ENCODE data around the gene CDK3. TPM values are rescaled to one million over a fixed set of nuclear protein-coding genes. Genes with fewer than 3 reads are reported as not detected.
"Not testable (repeated sequence)": the region's sequence is repeated elsewhere in the genome, so short reads cannot be mapped to it uniquely, and the experiment has no call there.

CDK3 gene
- total RNA-seq, 1 experiment from 2014 or later: 4.3 TPM

DNA sequence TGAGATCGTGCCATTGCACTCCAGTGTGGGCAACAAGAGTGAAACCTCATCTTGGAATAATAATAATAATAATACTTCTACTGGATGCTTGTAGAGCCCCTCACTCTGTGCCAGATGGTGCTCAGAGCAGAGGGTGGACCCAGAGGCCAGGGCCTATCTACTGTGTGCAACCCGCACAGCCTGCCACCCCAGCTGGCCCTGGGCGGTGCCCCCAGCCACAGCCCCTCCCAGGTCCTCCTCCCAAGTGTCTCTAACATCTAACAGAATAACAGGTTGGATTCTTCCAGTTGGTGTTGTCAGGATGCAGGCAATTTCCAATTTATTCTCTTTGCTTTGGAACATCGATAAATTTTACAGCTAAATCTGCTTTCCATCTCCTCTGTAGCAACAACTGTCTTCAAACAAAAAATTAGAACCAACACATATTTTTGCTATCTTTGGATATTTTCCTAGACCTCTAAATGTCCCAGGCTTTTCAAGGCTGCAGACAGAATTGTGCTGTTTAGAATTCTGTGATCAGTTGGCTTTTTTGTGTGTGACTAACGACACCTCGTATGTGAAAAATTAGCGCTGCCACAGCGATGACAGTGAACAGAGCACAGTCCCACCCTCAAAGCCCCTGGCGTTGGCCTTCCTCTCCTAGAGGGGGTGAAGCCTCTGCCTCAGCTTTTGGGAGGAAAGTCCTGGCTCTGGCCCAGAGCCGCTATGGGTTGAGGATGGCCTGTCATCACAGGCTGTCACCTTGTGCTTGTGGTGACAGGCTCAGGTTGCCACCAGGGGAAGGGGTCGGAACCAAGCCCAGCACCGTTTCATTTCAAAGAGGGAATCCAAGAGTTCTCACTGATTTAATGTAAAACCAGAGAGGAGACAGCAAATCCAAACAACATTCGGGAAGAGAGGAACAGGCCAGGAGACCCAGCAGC, 34.0 kb downstream of the CDK3 start:
- H3K4me3 ChIP-seq (ENCODE audit: insufficient read depth, low read depth, low read length): no peak overlapping the region
- H3K36me3 ChIP-seq (replicated peaks; ENCODE audit: control insufficient read depth, insufficient read depth, low read length): peaks cover 5% of the 10 kb centered on the region
- DNase-seq: no peak
- H3K27me3 ChIP-seq (ENCODE audit: control insufficient read depth, insufficient read depth, low read length): no peaks in the 10 kb centered on the region

DNA sequence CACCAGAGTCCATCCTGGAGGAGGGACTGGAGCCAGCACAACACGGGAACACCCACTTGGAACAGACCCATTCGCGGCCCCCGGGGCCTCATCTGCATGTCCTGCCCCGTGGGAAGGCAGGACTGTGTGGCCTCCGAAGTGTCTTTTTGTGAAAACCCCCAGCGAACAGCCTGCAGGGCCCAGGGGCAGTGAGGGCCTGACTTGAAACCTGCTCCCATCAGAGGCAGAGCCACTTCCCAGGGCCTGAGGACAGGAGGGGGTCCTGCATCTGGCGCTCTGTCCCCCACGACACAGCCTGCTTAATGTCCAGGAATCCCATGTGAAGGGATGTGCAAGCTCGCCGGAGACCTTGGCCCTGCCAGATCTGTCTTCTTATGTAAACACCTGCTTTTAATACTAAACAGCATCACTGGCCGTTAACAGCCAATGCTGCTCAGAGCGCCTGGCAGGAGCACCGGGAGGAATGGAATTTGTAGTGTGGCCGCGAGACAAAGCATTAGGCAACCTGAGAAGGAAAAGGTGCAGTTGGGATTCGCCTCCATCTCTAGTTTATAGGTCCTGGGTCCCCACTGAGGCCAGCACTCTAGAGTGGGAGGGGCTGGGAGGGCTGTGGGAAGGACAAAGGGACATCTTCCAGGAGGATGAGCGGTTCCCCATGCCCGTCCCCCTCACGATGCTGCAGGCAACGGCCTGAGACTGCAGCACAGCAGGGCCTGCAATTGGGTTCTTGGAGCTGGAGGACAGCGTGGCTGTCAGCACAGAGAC, 36.0 kb downstream of the CDK3 start:
- peak; percentile 81 for DNase-seq
- no peaks in the 10 kb centered on the region for H3K27me3 ChIP-seq (ENCODE audit: control insufficient read depth, insufficient read depth, low read length)
- no peak overlapping the region for H3K4me3 ChIP-seq (ENCODE audit: insufficient read depth, low read depth, low read length)
- H3K36me3 ChIP-seq (replicated peaks; ENCODE audit: control insufficient read depth, insufficient read depth, low read length): peaks cover 16% of the 10 kb centered on the region

DNA sequence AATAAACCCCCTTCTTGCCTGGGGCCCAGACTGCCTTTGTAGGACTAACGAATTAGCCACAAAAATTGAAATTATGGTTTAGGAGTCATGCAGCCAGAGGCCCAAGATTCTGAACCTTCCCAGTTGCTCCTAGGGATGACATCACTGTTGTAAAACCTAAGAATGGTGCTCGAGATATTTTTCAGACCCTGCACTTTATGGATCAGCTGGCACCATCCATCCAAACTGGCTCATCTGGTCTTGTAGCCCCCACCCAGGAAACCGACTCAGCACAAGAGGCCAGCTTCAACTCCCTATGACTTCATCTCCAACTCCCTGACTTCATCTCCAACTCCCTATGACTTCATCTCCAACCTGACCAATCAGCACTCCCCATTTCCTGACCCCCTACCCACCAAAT, 37.4 kb downstream of the CDK3 start:
- Histone ChIP-seq H3K27me3 (ENCODE audit: control insufficient read depth, insufficient read depth, low read length) (no peaks in the 10 kb centered on the region), H3K4me3 (ENCODE audit: insufficient read depth, low read depth, low read length) (no peak overlapping the region), H3K36me3 (replicated peaks; ENCODE audit: control insufficient read depth, insufficient read depth, low read length) (peaks cover 17% of the 10 kb centered on the region)
- DNase-seq: no peak

DNA sequence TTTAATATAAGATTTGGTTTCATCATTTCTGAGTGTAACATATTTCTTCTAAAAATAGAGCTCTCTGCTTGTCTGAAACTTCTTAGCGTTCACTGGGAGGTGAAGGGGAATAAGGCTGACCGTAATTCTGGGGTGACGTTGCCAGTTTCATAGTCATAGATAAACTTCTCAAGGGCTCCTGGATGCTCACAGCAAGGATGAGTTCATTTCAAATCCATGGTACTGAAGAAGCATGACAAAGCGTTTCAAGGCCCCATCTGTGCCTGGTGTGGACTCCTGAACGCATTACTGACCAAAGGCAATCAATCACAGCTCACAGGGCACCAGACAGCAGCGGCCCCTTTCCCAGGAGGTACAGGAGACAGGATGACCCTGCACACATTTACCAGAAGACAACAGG, 38.5 kb downstream of the CDK3 start:
- peak; percentile 8 for DNase-seq
- no peak overlapping the region for H3K4me3 ChIP-seq (ENCODE audit: insufficient read depth, low read depth, low read length)
- no peaks in the 10 kb centered on the region for H3K27me3 ChIP-seq (ENCODE audit: control insufficient read depth, insufficient read depth, low read length)
- peaks cover 26% of the 10 kb centered on the region for H3K36me3 ChIP-seq (replicated peaks; ENCODE audit: control insufficient read depth, insufficient read depth, low read length)

DNA sequence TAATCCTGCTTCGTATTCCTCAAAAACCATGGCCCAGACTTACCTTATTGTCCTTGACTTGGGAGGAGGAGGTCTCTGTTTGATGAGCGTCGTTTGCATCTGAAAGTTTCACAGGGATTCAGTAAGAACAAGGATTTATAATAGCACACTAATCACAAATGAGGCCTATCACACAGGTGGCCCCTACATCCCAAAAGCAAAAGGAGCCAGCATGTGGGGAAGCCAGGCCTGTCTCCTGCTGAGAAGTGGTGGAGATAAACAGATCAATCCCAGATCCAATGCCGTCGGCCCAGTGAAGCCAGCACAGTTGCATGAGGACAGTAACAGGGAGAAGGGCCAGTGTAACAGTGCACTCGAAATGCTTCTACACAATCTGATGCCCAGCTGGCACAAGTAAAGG, 39.7 kb downstream of the CDK3 start:
- peak; percentile 37 for DNase-seq
- Histone ChIP-seq H3K27me3 (ENCODE audit: control insufficient read depth, insufficient read depth, low read length) (no peaks in the 10 kb centered on the region), H3K4me3 (ENCODE audit: insufficient read depth, low read depth, low read length) (no peak overlapping the region), H3K36me3 (replicated peaks; ENCODE audit: control insufficient read depth, insufficient read depth, low read length) (peaks cover 34% of the 10 kb centered on the region)

DNA sequence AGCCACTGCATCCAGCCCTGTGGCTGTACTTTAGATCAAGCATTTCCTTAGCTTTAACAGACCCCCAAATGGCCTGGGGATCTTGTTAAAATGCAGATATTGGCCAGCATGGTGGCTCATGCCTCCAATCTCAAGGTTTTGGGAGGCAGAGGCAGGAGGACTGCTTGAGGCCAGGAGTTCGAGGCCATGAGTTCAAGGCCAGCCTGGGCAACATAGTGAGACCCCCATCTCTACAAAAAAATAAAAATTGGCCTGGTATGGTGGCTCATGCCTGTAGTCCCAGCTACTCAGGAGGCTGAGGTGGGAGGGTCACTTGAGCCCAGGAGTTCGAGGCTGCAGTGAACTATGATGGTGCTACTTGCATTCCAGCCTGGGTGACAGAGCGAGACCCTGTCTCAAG, 42.2 kb downstream of the CDK3 start:
- not testable (repeated sequence) for H3K4me3 ChIP-seq (ENCODE audit: insufficient read depth, low read depth, low read length); DNase-seq; H3K27me3 ChIP-seq (ENCODE audit: control insufficient read depth, insufficient read depth, low read length)
- peaks cover 42% of the 10 kb centered on the region for H3K36me3 ChIP-seq (replicated peaks; ENCODE audit: control insufficient read depth, insufficient read depth, low read length)

DNA sequence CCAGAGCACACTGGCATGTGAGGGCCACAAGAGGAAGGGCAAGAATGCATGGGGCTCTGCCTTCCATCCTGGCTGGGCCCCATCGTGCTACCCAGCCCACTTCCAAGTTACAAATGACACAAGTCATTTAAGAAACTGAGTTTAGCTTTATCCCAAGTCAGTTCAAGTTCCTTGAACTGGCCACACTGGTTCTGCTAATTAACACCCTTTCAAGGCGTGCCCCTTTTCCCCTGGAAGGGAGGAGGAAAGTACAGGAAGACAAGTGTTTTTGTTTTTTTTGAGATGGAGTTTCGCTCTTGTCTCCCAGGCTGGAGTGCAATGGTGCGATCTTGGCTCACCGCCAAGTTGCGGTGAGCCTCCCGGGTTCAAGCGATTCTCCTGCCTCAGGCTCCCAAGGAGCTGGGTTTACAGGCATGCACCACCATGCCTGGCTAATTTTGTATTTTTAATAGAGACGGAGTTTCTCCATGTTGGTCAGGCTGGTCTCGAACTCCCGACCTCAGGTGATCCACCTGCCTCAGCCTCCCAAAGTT, 43.9 kb downstream of the CDK3 start:
- H3K36me3 ChIP-seq (replicated peaks; ENCODE audit: control insufficient read depth, insufficient read depth, low read length): peaks cover 50% of the 10 kb centered on the region
- DNase-seq; H3K4me3 ChIP-seq (ENCODE audit: insufficient read depth, low read depth, low read length); H3K27me3 ChIP-seq (ENCODE audit: control insufficient read depth, insufficient read depth, low read length): not testable (repeated sequence)

DNA sequence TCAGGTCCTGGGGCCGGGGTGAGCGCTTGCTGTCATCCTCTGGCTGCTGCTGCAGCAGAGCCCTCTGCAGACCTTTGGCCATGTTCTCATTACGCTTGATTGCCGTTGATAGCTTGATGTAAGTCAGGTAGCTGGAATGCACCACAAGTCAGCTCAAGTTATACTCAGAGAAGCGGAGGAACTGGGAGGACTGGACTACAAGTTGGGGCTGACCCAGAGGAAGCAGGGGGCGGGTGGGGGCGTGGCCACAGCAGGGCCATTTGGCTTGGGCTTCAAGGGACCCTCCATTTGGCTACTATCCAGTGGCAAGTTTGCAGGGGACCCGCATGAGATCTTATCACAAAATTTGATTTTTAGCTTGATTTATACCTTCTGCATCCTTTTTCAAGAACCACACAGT, 45.4 kb downstream of the CDK3 start:
- H3K27me3 ChIP-seq (ENCODE audit: control insufficient read depth, insufficient read depth, low read length): no peaks in the 10 kb centered on the region
- peaks cover 38% of the 10 kb centered on the region for H3K36me3 ChIP-seq (replicated peaks; ENCODE audit: control insufficient read depth, insufficient read depth, low read length)
- DNase-seq: no peak
- H3K4me3 ChIP-seq (ENCODE audit: insufficient read depth, low read depth, low read length): no peak overlapping the region

DNA sequence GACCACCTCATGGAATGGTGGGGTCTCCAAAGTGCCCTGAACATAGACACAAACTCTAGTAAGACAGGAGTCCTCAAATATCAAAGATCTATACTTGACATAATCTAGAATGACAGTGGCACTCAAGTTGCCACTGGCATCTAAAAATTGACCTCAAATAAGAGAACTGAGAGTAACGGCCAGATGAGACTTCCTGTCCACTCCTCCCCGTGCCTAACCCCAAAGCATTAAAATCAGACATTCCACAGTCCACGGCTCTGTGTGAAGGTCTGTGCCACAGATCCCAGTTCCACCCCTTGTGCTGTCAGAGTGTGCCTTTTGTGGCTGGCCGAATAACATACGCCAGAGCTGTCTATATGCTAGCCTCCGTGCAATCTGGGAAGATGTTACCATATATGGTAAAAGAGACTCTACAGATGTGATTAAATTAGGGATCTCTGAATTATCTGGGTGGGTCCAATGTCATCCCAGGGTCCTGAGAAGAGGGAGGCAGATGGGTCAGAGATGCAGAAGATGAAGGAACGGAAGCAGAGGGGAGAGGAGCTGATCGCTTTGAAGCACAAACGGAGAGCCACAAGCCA, 47.5 kb downstream of the CDK3 start:
- H3K4me3 ChIP-seq (ENCODE audit: insufficient read depth, low read depth, low read length): no peak overlapping the region
- H3K27me3 ChIP-seq (ENCODE audit: control insufficient read depth, insufficient read depth, low read length): no peaks in the 10 kb centered on the region
- no peak for DNase-seq
- peaks cover 38% of the 10 kb centered on the region for H3K36me3 ChIP-seq (replicated peaks; ENCODE audit: control insufficient read depth, insufficient read depth, low read length)

DNA sequence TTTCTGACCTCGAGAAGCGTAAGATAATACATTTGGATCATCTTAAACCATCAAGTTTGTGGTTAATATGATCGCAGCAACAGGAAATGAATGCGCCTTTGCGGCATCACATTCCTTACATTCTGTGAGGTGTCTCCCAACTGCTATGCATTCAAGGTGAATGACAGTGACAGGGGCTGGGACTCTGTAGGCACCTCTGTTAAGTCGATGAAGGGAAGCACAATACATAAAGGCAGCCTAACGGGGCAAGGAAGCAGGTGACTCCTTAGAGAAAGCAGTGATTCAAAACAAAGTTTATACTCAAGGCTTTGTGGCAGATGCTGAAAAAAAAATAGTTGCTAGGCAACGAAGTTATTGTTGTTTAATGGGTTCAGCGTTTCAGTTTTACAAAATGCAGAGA, 48.1 kb downstream of the CDK3 start:
- Histone ChIP-seq H3K27me3 (ENCODE audit: control insufficient read depth, insufficient read depth, low read length) (no peaks in the 10 kb centered on the region), H3K36me3 (replicated peaks; ENCODE audit: control insufficient read depth, insufficient read depth, low read length) (peaks cover 34% of the 10 kb centered on the region), H3K4me3 (ENCODE audit: insufficient read depth, low read depth, low read length) (no peak overlapping the region)
- DNase-seq: no peak

DNA sequence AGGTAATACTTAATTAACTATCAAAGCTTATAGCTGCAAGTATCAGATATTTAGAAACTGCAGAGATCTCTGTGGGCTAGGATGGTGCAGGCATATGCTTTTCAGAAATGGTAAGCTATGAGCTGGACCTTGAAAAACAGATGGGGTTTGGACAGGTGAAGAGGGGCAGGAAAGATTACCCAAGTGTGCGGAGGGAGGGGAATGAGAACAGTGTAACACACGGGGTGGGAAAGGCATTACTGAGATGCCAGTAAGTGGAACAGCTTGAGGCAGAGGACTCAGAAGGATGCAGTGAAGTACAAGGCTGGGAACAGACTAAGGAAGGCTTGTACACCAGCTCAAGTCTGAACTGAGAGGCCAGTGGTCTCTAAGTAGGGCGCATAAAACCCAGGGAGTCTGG, 48.6 kb downstream of the CDK3 start:
- Histone ChIP-seq H3K4me3 (ENCODE audit: insufficient read depth, low read depth, low read length) (no peak overlapping the region), H3K36me3 (replicated peaks; ENCODE audit: control insufficient read depth, insufficient read depth, low read length) (peaks cover 30% of the 10 kb centered on the region), H3K27me3 (ENCODE audit: control insufficient read depth, insufficient read depth, low read length) (no peaks in the 10 kb centered on the region)
- no peak for DNase-seq

DNA sequence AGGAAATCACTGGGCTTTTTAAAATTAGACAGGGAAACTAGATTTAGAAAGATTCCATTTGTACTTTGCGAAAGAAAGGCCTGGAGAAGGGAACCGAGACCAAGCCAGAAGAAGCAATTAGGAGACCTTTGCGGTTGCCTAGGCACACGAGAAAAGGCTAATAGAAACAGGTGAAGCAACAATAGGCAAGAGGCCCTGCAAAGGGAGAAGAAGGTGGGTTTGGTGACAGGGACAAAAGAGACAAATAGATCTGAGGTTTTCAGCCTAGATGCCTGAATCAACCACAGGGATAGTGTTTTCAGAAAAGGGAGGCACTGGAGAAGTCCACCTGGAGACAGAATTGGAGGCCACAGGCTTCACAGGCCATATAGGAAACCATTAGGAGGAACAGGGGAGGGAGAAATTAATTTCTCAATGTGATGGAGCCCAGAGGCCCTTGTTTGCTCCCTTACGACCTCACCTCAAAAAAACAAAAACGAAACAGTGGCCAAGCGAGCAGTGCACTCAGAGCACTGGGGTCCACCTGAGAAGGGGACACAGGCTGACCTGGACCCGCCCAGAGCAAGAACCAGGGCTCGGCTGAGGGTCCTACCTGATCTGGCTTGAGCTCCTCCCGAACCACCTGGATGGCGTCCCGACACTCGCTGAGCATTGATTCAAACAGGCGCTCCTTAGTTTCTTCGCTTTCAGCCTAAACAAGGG, 49.3 kb downstream of the CDK3 start:
- Histone ChIP-seq H3K4me3 (ENCODE audit: insufficient read depth, low read depth, low read length) (no peak overlapping the region), H3K36me3 (replicated peaks; ENCODE audit: control insufficient read depth, insufficient read depth, low read length) (peaks cover 26% of the 10 kb centered on the region), H3K27me3 (ENCODE audit: control insufficient read depth, insufficient read depth, low read length) (no peaks in the 10 kb centered on the region)
- no peak for DNase-seq

DNA sequence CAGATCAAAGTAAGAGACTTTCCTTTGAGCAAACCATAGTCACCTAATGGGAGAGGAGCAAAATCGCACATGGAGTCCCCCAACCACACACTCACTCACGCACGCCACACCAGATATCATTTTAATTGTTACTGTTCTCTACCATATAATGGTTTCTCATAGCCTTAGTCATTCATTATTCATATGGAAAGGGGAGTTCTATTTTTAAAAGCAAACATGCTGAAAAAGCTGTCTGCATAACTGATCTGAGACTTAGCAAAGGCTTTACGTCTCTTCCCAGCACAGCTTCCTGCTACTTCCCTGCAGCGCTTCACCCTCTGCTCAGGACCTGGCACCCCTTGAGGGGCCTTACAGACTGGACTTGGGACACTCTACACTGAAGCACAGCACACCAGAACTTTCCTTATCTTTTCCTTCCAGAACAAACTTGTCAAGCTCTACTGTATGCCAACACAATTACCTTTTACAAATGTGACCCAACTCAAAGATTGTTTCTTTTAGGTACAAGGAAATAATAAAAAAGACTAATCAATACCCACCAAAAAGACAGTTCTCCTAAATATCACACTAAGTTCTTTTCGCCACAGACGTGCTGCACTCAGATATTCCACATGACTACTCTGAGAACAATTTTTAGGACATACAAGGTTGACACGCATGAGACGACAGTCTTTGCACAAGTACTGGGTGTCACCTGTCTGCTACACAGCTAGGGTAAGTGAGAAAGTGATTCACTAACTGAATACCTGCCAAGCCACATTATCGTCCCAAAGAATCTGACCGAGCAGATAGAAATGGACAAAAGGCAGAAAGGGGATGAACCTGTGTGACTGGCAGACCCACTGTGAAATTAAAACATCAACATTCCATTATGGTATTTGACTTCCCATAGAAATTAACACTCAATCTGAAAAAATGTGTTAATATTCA, 50.1 kb downstream of the CDK3 start:
- Histone ChIP-seq H3K36me3 (replicated peaks; ENCODE audit: control insufficient read depth, insufficient read depth, low read length) (peaks cover 19% of the 10 kb centered on the region), H3K27me3 (ENCODE audit: control insufficient read depth, insufficient read depth, low read length) (no peaks in the 10 kb centered on the region), H3K4me3 (ENCODE audit: insufficient read depth, low read depth, low read length) (no peak overlapping the region)
- no peak for DNase-seq

Measured in H7 (cell line).